GM06990 (cell line): ENCODE results near the gene CFI.

Experiments used
- DNase-seq: peaks from one replicate; pipeline ENCODE4 v3.0.0-alpha.2; 2011; ENCODE audit not compliant: insufficient read length; ENCODE audit errors: extremely low read depth
- H3K27me3 ChIP-seq: replicated peaks from 2 replicates; pipeline ENCODE4 v1.6.0; 2011; ENCODE audit warnings: low read length; ENCODE audit not compliant: control insufficient read depth, insufficient read depth
- H3K36me3 ChIP-seq: 2 replicates; pipeline ENCODE4 v1.5.1; 2011; ENCODE audit warnings: low read length; ENCODE audit not compliant: control insufficient read depth, insufficient read depth
- H3K4me3 ChIP-seq: replicated peaks from 2 replicates; pipeline ENCODE4 v1.5.1; 2011; ENCODE audit warnings: low read depth, mild to moderate bottlenecking, control low read depth, low read length
- TF ChIP-seq, protein P1 (sequence below): IDR thresholded peaks from 2 replicates; pipeline ENCODE4 v1.5.1; 2011; ENCODE audit warnings: low read length, control low read depth, mild to moderate bottlenecking, inconsistent platforms; ENCODE audit not compliant: insufficient read depth, poor library complexity, severe bottlenecking

Gene CFI

DNA sequence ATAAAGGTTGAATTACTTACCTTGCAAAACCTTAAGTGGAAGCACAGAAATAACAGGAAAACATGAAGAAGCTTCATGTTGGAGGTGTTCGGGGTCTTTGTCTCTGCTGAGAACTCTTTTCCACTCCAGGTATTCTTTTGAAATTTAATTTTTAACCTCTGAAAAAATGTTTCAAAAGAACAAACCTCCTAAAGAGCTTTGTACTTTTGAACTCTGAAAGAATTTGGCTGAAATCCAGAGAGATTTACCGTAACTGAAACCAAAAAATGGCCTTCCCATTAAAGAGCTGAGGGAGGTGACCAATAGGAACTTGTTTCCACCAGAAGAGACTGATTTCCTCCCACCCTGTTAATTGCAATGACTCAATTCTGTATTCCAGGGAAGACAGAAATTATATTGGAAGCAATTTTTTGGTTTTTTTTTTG, at the start of gene CFI:
Gene CFI, minus strand, starts transcription at position 105 of the 425 bp plus-strand sequence. Its CDS starts 28 bp downstream, at position 77.
- no peak within 1 kb of the TSS for H3K4me3 ChIP-seq
- H3K36me3 ChIP-seq: no peaks in the 10 kb centered on the region
- TF ChIP-seq, protein P1, sequence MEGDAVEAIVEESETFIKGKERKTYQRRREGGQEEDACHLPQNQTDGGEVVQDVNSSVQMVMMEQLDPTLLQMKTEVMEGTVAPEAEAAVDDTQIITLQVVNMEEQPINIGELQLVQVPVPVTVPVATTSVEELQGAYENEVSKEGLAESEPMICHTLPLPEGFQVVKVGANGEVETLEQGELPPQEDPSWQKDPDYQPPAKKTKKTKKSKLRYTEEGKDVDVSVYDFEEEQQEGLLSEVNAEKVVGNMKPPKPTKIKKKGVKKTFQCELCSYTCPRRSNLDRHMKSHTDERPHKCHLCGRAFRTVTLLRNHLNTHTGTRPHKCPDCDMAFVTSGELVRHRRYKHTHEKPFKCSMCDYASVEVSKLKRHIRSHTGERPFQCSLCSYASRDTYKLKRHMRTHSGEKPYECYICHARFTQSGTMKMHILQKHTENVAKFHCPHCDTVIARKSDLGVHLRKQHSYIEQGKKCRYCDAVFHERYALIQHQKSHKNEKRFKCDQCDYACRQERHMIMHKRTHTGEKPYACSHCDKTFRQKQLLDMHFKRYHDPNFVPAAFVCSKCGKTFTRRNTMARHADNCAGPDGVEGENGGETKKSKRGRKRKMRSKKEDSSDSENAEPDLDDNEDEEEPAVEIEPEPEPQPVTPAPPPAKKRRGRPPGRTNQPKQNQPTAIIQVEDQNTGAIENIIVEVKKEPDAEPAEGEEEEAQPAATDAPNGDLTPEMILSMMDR: no peak
- DNase-seq: no peak
- no peaks in the 10 kb centered on the region for H3K27me3 ChIP-seq

DNA sequence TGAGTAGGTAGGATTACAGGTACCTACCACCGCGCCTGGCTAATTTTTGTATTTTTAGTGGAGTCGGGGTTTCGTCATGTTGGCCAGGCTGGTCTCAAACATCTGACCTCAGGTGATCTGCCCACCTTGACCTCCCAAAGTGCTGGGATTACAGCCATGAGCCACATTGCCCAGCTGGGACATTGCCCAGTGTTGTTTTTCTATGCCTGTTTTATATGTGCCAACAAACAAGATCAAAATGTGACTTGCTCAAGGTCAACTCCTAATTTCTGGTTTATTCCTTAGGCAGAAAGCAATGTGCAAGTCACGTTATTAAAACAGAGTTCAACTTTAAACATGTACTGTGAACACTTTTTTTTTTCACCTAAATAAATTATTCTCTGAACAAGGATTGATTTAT, 48.8 kb upstream of the CFI start:
- no peaks in the 10 kb centered on the region for H3K27me3 ChIP-seq
- TF ChIP-seq, protein P1: no peak
- no peak for DNase-seq
- no peak overlapping the region for H3K4me3 ChIP-seq
- H3K36me3 ChIP-seq: no peaks in the 10 kb centered on the region

DNA sequence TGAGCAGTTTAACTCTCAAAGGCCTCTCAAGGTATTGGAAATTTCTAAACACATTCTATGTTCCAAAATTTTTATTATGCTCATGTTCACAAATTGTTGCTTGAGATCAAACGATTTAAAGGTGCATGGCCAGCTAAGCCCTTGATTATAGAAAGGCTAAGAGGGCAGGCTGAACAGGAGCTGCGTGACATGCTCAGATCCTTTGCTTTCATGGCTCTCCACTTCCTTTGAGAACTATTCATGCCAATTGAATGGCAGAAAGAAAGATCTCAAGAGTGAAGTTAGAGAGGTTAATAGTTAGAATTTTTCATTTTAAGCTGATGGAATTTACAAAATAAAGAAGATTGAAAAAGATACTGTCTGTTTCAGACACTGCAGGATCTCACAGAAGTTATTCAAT, 46.7 kb upstream of the CFI start:
- no peaks in the 10 kb centered on the region for H3K36me3 ChIP-seq
- no peaks in the 10 kb centered on the region for H3K27me3 ChIP-seq
- H3K4me3 ChIP-seq: no peak overlapping the region
- TF ChIP-seq, protein P1: no peak
- DNase-seq: no peak

DNA sequence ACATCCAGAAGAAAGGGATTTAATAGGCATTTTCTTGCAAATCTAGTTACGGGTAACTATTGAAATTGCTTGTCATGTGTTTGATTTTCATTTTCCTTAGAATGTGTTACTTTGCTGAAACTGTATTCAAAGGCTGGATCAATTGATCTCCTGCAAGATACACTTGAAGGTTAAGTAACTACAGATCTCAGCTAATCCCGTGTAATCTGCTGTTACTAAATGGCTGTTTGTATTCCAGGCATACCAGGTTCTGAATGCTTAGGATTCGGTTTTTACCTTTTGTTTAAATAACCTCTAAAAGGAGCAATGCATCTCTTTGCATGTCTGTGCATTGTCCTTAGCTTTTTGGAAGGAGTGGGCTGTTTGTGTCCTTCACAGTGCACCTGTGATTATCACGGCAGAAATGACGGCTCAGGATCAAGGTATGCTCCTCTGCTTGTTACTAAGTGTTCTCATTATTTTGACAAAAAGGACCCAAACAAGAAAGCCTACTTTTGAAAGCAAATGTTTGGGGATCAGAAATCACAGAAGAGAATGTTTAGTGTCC, 46.2 kb upstream of the CFI start, which contains the start of gene LRIT3:
Gene LRIT3, plus strand, starts transcription at position 212 of the 547 bp plus-strand sequence. Its CDS starts 95 bp downstream, at position 307.
- TF ChIP-seq, protein P1: no peak
- H3K36me3 ChIP-seq: no peaks in the 10 kb centered on the region
- no peak within 1 kb of the TSS for H3K4me3 ChIP-seq
- no peaks in the 10 kb centered on the region for H3K27me3 ChIP-seq
- DNase-seq: no peak

DNA sequence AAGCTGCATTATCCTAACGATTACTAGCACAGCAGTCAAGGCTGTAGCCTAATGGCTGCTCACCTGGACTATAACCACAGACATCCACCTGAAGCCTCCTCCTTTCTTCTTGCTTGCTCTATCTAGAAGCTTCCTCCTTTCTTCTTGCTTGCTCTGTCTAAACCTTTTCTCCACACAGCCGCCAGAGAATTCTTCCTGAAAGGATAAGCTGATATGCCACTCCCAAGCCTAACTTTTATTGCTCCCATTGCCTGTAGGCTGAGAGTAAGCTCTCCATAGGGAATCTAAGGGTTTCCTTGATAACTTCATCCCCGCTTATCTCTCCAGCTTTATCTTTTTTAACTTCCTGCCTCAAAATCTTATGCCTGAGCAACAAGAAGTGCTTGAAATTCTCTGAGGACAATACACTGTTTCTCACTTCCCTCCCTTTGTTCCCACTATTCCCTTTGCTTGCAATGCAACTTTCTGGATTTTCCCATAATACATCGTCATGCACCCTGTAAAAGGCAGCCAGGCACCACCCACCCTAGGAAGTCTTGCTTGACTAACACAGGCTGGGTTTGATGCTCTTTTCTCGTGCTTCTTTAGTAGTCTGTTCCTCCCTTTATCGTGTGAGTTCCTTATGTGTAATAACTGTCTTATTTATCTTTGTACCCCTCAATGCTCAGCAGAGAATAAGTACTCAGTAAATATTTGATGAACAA, 44.7 kb upstream of the CFI start:
- H3K27me3 ChIP-seq: no peaks in the 10 kb centered on the region
- TF ChIP-seq, protein P1: no peak
- H3K36me3 ChIP-seq: no peaks in the 10 kb centered on the region
- no peak for DNase-seq
- no peak overlapping the region for H3K4me3 ChIP-seq

DNA sequence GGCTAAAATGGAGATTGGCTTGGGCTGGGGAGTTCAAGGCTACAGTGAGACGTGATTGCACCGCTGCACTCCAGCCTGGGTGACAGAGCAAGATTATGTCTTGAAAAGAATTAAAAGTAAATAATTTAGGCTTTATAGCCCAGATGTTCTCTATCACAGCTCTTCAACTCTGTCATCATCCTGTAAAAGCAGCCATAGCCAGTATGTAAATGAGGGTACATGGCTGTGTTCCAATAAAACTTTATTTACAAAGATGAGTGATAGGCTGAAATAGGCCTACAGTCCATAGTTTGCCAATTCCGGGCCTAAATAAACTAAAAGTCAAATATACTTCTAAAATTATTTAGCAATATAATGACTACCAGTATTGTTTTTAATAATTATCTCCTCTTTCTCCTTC, 35.2 kb upstream of the CFI start:
- no peaks in the 10 kb centered on the region for H3K27me3 ChIP-seq
- TF ChIP-seq, protein P1: no peak
- H3K36me3 ChIP-seq: no peaks in the 10 kb centered on the region
- no peak overlapping the region for H3K4me3 ChIP-seq
- DNase-seq: no peak
